Activated CD4-positive, CD25-positive, alpha-beta regulatory T cell treated with anti-CD3 and anti-CD28 coated beads, Interleukin-2, amount 50 U/mL, for 16 hours (primary cell): ENCODE measurements around the gene UFD1.

Experiments used
- DNase-seq: peaks from one replicate; pipeline ENCODE4 v3.0.0-alpha.2; 2020; ENCODE audit warnings: low read depth, low spot score

Gene UFD1

GRCh38 chr22:19478901-19479354, at the start of gene UFD1:
Gene UFD1, minus strand, starts transcription at chr22:19479193. Its CDS starts 108 bp downstream, at chr22:19479085.
- peak; percentile 56 for DNase-seq

- DNase-seq: no peak
Measured at GRCh38 chr22:19527861-19528417, 48.9 kb upstream of the UFD1 start.

GRCh38 chr22:19527321-19527721, 48.3 kb upstream of the UFD1 start:
- DNase-seq: no peak

- no peak for DNase-seq
Measured at GRCh38 chr22:19526702-19527111, 47.7 kb upstream of the UFD1 start.

GRCh38 chr22:19526076-19526701, 47.2 kb upstream of the UFD1 start:
- no peak for DNase-seq

- DNase-seq: no peak
Measured at GRCh38 chr22:19525666-19526065, 46.7 kb upstream of the UFD1 start.

GRCh38 chr22:19525116-19525660, 46.2 kb upstream of the UFD1 start:
- no peak for DNase-seq

- DNase-seq: no peak
Measured at GRCh38 chr22:19524170-19525115, 45.5 kb upstream of the UFD1 start, which contains the start of gene CLDN5. Gene CLDN5, minus strand, starts transcription at chr22:19524410. Its CDS starts 155 bp downstream, at chr22:19524255.

- no peak for DNase-seq
Measured at GRCh38 chr22:19523240-19524169, 44.5 kb upstream of the UFD1 start.

GRCh38 chr22:19522881-19523239, 43.9 kb upstream of the UFD1 start:
- no peak for DNase-seq

- no peak for DNase-seq
Measured at GRCh38 chr22:19522190-19522880, 43.3 kb upstream of the UFD1 start.

GRCh38 chr22:19520566-19521305, 41.7 kb upstream of the UFD1 start:
- no peak for DNase-seq

- DNase-seq: no peak
Measured at GRCh38 chr22:19520007-19520406, 41.0 kb upstream of the UFD1 start.

GRCh38 chr22:19519041-19519926, 40.3 kb upstream of the UFD1 start:
- no peak for DNase-seq

- no peak for DNase-seq
Measured at GRCh38 chr22:19518635-19519034, 39.6 kb upstream of the UFD1 start.

GRCh38 chr22:19517919-19518611, 39.1 kb upstream of the UFD1 start:
- DNase-seq: no peak

- no peak for DNase-seq
Measured at GRCh38 chr22:19517171-19517500, 38.1 kb upstream of the UFD1 start.
